GM12878 (cell line): ENCODE data around the gene FDPS. TPM values are rescaled to one million over a fixed set of nuclear protein-coding genes. Genes with fewer than 3 reads are reported as not detected.

Source experiments
- ATAC-seq: fragments of 200-7000 bp; cut with Tn5 transposase; 3 replicates; pipeline ENCODE4 v1.9.1; 2020; ENCODE audit warnings: mild to moderate bottlenecking, moderate library complexity
- BruUV-seq: library from RNA; stranded (reverse); fragments of 400-500 nt; replicated peaks from 2 replicates; lab custom pipeline; 2021; lab: Mats Ljungman, UMichigan
- CTCF ChIA-PET: fragments of 300-600 bp; sonication (Branson Sonifier 250); formaldehyde crosslinking; extraction: SDS; loops from one replicate; lab custom pipeline; 2021; ENCODE audit warnings: inconsistent platforms; lab: Yijun Ruan, JAX
- POLR2A ChIA-PET: fragments of 350-600 bp; formaldehyde crosslinking; extraction: SDS; loops from one replicate; lab custom pipeline; 2021; ENCODE audit warnings: inconsistent platforms; lab: Charles Lee
- RAD21 ChIA-PET: fragments of 300-600 bp; sonication (Branson Sonifier 250); formaldehyde crosslinking; loops from one replicate; lab custom pipeline; 2023; ENCODE audit warnings: antibody characterized with exemption; ENCODE audit not compliant: unreplicated experiment; lab: Charles Lee
- SMC1A ChIA-PET: fragments of 300-600 bp; sonication (Branson Sonifier 250); formaldehyde crosslinking; loops from one replicate; lab custom pipeline; 2023; ENCODE audit not compliant: unreplicated experiment, uncharacterized antibody; lab: Charles Lee
- DNase-seq: peaks from one replicate; pipeline ENCODE4 v3.0.0-alpha.2; 2011; ENCODE audit warnings: low read depth, low spot score
- FAIRE-seq: peaks from 3 replicates; lab custom pipeline; 2011; peaks lifted over from hg19 to GRCh38; lab: Jason Lieb, UNC
- H2AFZ ChIP-seq: 2 replicates; pipeline ENCODE4 v1.6.0; 2011; ENCODE audit warnings: low read depth, low read length, control low read depth; ENCODE audit not compliant: control insufficient read depth
- H3K27ac ChIP-seq: 2 replicates; pipeline ENCODE4 v1.5.1; 2011; ENCODE audit warnings: control low read depth; ENCODE audit not compliant: control insufficient read depth, insufficient read depth
- H3K27me3 ChIP-seq, 2 experiments: replicated peaks in 1 of 2; 2 replicates each; pipeline versions ENCODE4 v1.6.0 to v1.6.1; 2011; ENCODE audit warnings: low read length in 1 of 2; ENCODE audit not compliant: control insufficient read depth in 2 of 2, insufficient read depth in 2 of 2
- H3K36me3 ChIP-seq, 2 experiments: 2 replicates each; pipeline ENCODE4 v1.5.1; 2011; ENCODE audit warnings: low read length in 1 of 2; ENCODE audit not compliant: control insufficient read depth in 2 of 2, insufficient read depth in 2 of 2
- H3K4me1 ChIP-seq: 2 replicates; pipeline ENCODE4 v1.6.1; 2011; ENCODE audit warnings: mild to moderate bottlenecking, low read length, moderate library complexity, mixed read lengths; ENCODE audit not compliant: control insufficient read depth, insufficient read depth
- H3K4me2 ChIP-seq: 2 replicates; pipeline ENCODE4 v1.6.0; 2011; ENCODE audit warnings: control low read depth; ENCODE audit not compliant: control insufficient read depth, insufficient read depth
- H3K4me3 ChIP-seq: fragments of 200-600 bp; sonication (generic); 2 replicates; pipeline ENCODE4 v1.5.1; 2016
- H3K79me2 ChIP-seq: 2 replicates; pipeline ENCODE4 v1.6.0; 2011; ENCODE audit warnings: low read length; ENCODE audit not compliant: control insufficient read depth, insufficient read depth
- H3K9ac ChIP-seq: 2 replicates; pipeline ENCODE4 v1.8.0; 2011; ENCODE audit warnings: low read length, control low read depth, mixed read lengths; ENCODE audit not compliant: control insufficient read depth, insufficient read depth
- H3K9me3 ChIP-seq: replicated peaks from 3 replicates; pipeline ENCODE4 v1.5.1; 2011; ENCODE audit warnings: mild to moderate bottlenecking, low read length; ENCODE audit not compliant: control insufficient read depth, insufficient read depth
- H4K20me1 ChIP-seq: 2 replicates; pipeline ENCODE4 v1.6.0; 2011; ENCODE audit not compliant: control insufficient read depth, insufficient read depth
- CBX5 ChIP-seq: sonication (generic); IDR thresholded peaks from 2 replicates; pipeline ENCODE4 v1.6.1; 2016; ENCODE audit warnings: low read depth, moderate library complexity, mild to moderate bottlenecking, inconsistent platforms
- CHD2 ChIP-seq: IDR thresholded peaks from 2 replicates; pipeline ENCODE4 v1.6.1; 2011; ENCODE audit warnings: low read depth, low read length, improper control_type of control experiment, borderline replicate concordance
- DPF2 ChIP-seq: fragments of 450-650 bp; IDR thresholded peaks from 2 replicates; pipeline ENCODE4 v1.6.1; 2017; ENCODE audit warnings: mild to moderate bottlenecking
- MEF2A ChIP-seq: IDR thresholded peaks from 2 replicates; pipeline ENCODE4 v1.6.1; 2011; ENCODE audit warnings: low read depth, mild to moderate bottlenecking, low read length, moderate library complexity; ENCODE audit not compliant: insufficient read depth
- MYC ChIP-seq: IDR thresholded peaks from 2 replicates; pipeline ENCODE4 v1.6.1; 2011; ENCODE audit warnings: mild to moderate bottlenecking, low read length, moderate library complexity, inconsistent platforms; ENCODE audit not compliant: insufficient read depth, insufficient replicate concordance, insufficient read length, severe bottlenecking
- NFYB ChIP-seq: IDR thresholded peaks from 2 replicates; pipeline ENCODE4 v1.6.1; 2011; ENCODE audit warnings: low read depth, mild to moderate bottlenecking, low read length, improper control_type of control experiment, moderate library complexity; ENCODE audit not compliant: insufficient read depth
- POLR2A ChIP-seq: IDR thresholded peaks from 2 replicates; pipeline ENCODE4 v1.6.1; 2011; ENCODE audit warnings: low read depth, mild to moderate bottlenecking, low read length
- RBBP5 ChIP-seq: fragments of 200-600 bp; sonication (generic); conservative IDR thresholded peaks from 2 replicates; pipeline ENCODE4 v1.6.1; 2016
- RCOR1 ChIP-seq: conservative IDR thresholded peaks from 2 replicates; pipeline ENCODE4 v1.6.1; 2012; ENCODE audit warnings: low read depth, low read length, improper control_type of control experiment
- RFX5 ChIP-seq: IDR thresholded peaks from 2 replicates; pipeline ENCODE4 v1.6.1; 2011; ENCODE audit warnings: low read depth, low read length, improper control_type of control experiment
- ZNF274 ChIP-seq: IDR thresholded peaks from one replicate; pipeline ENCODE4 v1.8.0; 2011; ENCODE audit not compliant: insufficient read length, insufficient read depth
- ZNF384 ChIP-seq: IDR thresholded peaks from 2 replicates; pipeline ENCODE4 v1.6.1; 2012; ENCODE audit warnings: low read depth, mild to moderate bottlenecking, low read length, improper control_type of control experiment, borderline replicate concordance
- ZNF622 ChIP-seq: fragments of 450-650 bp; IDR thresholded peaks from 2 replicates; pipeline ENCODE4 v1.6.1; 2017; ENCODE audit warnings: mild to moderate bottlenecking, inconsistent platforms
- WGBS: methylation state at CpG from one replicate; pipeline ENCODE4 v1.1.6; 2016; ENCODE audit warnings: low lambda C conversion rate; ENCODE audit not compliant: insufficient replicate concordance, insufficient coverage; ENCODE audit errors: missing lambda C conversion rate; 5-methylcytosine and 5-hydroxymethylcytosine counted together
- in situ Hi-C: fragments of 300-500 bp; cut with MboI; formaldehyde crosslinking; loops from 9 replicates; pipeline ENCODE4 v1.14.3; 2018; ENCODE audit warnings: mixed read lengths
- intact Hi-C: fragments of 100-400 bp; cut with micrococcal nuclease; formaldehyde crosslinking; loops from one replicate; pipeline ENCODE4 v1.14.2; 2022; ENCODE audit not compliant: unreplicated experiment
- polyA plus RNA-seq, 11 experiments: library from polyadenylated mRNA; depleted of rRNA in 4 of 11; unstranded in 6 of 11; stranded (reverse) in 5 of 11; fragments of >200 nt; fragmentation: Nextera tagmentation in 4 of 11; fragmentation: Illumina TruSeq in 1 of 11; extraction: Ambion mirVana in 4 of 11; extraction: Trizol in 1 of 11; gene quantifications; 1 replicate in 1 of 11; 2 replicates in 10 of 11; pipeline versions ENCODE4 v1.2.1 to v1.2.3, GENCODE V29; 2011 to 2016; ENCODE audit warnings: inconsistent platforms in 2 of 11, missing spikeins in 2 of 11, low read depth in 1 of 11
- total RNA-seq, 4 experiments: library from RNA; depleted of rRNA in 3 of 4; stranded (reverse); fragments of >200 nt in 3 of 4; fragmentation: Illumina TruSeq in 1 of 4; extraction: Trizol in 1 of 4; gene quantifications; 2 replicates each; pipeline versions ENCODE4 v1.2.1 to v1.2.3, GENCODE V29; 2013 to 2021
- TF ChIP-seq, protein P1 (sequence below): fragments of 450-650 bp; IDR thresholded peaks from 2 replicates; pipeline ENCODE4 v1.6.1; 2017; ENCODE audit warnings: mild to moderate bottlenecking, moderate library complexity
- TF ChIP-seq, protein P2 (sequence below), 3 experiments: IDR thresholded peaks in 2 of 3; conservative IDR thresholded peaks in 1 of 3; 2 replicates each; pipeline ENCODE4 v1.5.1; 2011; ENCODE audit warnings: low read depth in 3 of 3, low read length in 3 of 3, mild to moderate bottlenecking in 3 of 3, control low read depth in 2 of 3, moderate library complexity in 2 of 3, inconsistent platforms in 1 of 3, mixed read lengths in 1 of 3; ENCODE audit not compliant: control insufficient read depth in 2 of 3, insufficient read depth in 1 of 3; ENCODE audit errors: extremely low read depth in 1 of 3
- TF ChIP-seq, protein P3 (sequence below): fragments of 450-650 bp; conservative IDR thresholded peaks from 2 replicates; pipeline ENCODE4 v1.6.1; 2017; ENCODE audit warnings: mild to moderate bottlenecking, moderate library complexity

Gene FDPS
- total and polyA plus RNA-seq, 10 of the 15 experiments (the other 5 are each of a cell fraction or from before 2014, with no cell fraction given) = 405 to 1,156 (median 487) TPM

DNA sequence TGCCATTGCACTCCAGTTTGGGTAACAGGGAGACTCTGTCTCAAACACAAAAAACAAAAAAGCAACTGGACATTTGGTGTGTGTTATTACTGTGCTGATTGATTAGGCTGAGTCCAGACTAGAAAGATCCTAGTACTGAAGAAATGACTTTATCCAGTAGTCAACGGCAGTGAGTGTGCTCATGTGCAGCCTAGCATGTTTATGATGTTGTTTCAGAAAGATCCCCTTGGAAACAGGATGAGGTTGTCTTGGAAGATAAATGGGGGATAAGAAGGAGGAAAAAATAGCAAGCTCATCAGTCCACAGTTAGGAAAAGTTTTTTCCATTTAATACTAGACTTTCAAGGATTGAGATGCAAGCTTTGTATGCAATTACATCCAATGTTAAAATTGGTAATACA is 26.3 kb downstream of the FDPS start:
- TF ChIP-seq POLR2A (no peak), ZNF384 (no peak), NFYB (no peak), MYC (no peak), DPF2 (no peak), CHD2 (no peak), RCOR1 (no peak), RBBP5 (no peak), ZNF622 (no peak), ZNF274 (no peak), MEF2A (no peak), RFX5 (no peak), CBX5 (no peak)
- TF ChIP-seq, protein P1, sequence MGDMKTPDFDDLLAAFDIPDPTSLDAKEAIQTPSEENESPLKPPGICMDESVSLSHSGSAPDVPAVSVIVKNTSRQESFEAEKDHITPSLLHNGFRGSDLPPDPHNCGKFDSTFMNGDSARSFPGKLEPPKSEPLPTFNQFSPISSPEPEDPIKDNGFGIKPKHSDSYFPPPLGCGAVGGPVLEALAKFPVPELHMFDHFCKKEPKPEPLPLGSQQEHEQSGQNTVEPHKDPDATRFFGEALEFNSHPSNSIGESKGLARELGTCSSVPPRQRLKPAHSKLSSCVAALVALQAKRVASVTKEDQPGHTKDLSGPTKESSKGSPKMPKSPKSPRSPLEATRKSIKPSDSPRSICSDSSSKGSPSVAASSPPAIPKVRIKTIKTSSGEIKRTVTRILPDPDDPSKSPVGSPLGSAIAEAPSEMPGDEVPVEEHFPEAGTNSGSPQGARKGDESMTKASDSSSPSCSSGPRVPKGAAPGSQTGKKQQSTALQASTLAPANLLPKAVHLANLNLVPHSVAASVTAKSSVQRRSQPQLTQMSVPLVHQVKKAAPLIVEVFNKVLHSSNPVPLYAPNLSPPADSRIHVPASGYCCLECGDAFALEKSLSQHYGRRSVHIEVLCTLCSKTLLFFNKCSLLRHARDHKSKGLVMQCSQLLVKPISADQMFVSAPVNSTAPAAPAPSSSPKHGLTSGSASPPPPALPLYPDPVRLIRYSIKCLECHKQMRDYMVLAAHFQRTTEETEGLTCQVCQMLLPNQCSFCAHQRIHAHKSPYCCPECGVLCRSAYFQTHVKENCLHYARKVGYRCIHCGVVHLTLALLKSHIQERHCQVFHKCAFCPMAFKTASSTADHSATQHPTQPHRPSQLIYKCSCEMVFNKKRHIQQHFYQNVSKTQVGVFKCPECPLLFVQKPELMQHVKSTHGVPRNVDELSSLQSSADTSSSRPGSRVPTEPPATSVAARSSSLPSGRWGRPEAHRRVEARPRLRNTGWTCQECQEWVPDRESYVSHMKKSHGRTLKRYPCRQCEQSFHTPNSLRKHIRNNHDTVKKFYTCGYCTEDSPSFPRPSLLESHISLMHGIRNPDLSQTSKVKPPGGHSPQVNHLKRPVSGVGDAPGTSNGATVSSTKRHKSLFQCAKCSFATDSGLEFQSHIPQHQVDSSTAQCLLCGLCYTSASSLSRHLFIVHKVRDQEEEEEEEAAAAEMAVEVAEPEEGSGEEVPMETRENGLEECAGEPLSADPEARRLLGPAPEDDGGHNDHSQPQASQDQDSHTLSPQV = no peak
- TF ChIP-seq, protein P2, sequence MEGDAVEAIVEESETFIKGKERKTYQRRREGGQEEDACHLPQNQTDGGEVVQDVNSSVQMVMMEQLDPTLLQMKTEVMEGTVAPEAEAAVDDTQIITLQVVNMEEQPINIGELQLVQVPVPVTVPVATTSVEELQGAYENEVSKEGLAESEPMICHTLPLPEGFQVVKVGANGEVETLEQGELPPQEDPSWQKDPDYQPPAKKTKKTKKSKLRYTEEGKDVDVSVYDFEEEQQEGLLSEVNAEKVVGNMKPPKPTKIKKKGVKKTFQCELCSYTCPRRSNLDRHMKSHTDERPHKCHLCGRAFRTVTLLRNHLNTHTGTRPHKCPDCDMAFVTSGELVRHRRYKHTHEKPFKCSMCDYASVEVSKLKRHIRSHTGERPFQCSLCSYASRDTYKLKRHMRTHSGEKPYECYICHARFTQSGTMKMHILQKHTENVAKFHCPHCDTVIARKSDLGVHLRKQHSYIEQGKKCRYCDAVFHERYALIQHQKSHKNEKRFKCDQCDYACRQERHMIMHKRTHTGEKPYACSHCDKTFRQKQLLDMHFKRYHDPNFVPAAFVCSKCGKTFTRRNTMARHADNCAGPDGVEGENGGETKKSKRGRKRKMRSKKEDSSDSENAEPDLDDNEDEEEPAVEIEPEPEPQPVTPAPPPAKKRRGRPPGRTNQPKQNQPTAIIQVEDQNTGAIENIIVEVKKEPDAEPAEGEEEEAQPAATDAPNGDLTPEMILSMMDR (IDR thresholded peaks at IDR 0.05 in 2 of 3, conservative IDR thresholded peaks at IDR 0.05 in 1 of 3; ENCODE audit: control insufficient read depth in 2 of 3, extremely low read depth in 1 of 3, insufficient read depth in 1 of 3, low read depth in 3 of 3, low read length in 3 of 3) = no peak
- TF ChIP-seq, protein P3, sequence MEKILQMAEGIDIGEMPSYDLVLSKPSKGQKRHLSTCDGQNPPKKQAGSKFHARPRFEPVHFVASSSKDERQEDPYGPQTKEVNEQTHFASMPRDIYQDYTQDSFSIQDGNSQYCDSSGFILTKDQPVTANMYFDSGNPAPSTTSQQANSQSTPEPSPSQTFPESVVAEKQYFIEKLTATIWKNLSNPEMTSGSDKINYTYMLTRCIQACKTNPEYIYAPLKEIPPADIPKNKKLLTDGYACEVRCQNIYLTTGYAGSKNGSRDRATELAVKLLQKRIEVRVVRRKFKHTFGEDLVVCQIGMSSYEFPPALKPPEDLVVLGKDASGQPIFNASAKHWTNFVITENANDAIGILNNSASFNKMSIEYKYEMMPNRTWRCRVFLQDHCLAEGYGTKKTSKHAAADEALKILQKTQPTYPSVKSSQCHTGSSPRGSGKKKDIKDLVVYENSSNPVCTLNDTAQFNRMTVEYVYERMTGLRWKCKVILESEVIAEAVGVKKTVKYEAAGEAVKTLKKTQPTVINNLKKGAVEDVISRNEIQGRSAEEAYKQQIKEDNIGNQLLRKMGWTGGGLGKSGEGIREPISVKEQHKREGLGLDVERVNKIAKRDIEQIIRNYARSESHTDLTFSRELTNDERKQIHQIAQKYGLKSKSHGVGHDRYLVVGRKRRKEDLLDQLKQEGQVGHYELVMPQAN = no peak
- Histone ChIP-seq H3K27ac (no peak overlapping the region), H3K9ac (no peak overlapping the region), H3K79me2 (no peaks in the 10 kb centered on the region), H3K4me2 (no peak overlapping the region), H3K4me1 (no peaks in the 10 kb centered on the region), H3K9me3 (no peaks in the 10 kb centered on the region), H3K27me3 (no peaks in the 10 kb centered on the region), H2AFZ (no peak overlapping the region), H3K36me3 (peaks cover 7 to 24% of the 10 kb centered on the region in 2 experiments), H3K4me3 (no peak overlapping the region), H4K20me1 (no peaks in the 10 kb centered on the region)
- ATAC-seq (no peak), DNase-seq (no peak), FAIRE-seq (no peak)
- POLR2A ChIA-PET = interaction anchor here (1.5 kb wide), 1 partner anchor 13 kb away, joined by 3 read pairs; no protein-coding TSS in a partner anchor
- SMC1A ChIA-PET = interaction anchor here (1.1 kb wide), 1 partner anchor 84 kb away, joined by 3 read pairs; no protein-coding TSS in a partner anchor
- BruUV-seq = no TSS peak
- RAD21 ChIA-PET = no interaction called here
- CTCF ChIA-PET = interaction anchor here (1.0 to 1.1 kb wide), 2 partner anchors 84 to 267 kb away, joined by 3 to 6 read pairs; no protein-coding TSS in a partner anchor
- in situ Hi-C loops (no loop called here), intact Hi-C loops (no loop called here)
- 92% methylated on average over 1 of the region's 1 CpG for WGBS
